Panc1 (cell line): Measurements from ENCODE around the gene SPATA13. TPM values are rescaled to one million over a fixed set of nuclear protein-coding genes. Genes with fewer than 3 reads are reported as not detected.

Experiments used
- ATAC-seq: fragments of 200-7000 bp; cut with Tn5 transposase; 2 replicates; pipeline ENCODE4 v1.9.1; 2020; ENCODE audit warnings: mild to moderate bottlenecking, moderate library complexity
- BruUV-seq: library from RNA; stranded (reverse); fragments of 400-500 nt; replicated peaks from 2 replicates; lab custom pipeline; 2021; lab: Mats Ljungman, UMichigan
- CTCF ChIA-PET: fragments of 300-600 bp; sonication (Branson Sonifier 250); formaldehyde crosslinking; loops from one replicate; lab custom pipeline; 2022; ENCODE audit warnings: antibody characterized with exemption; lab: Charles Lee
- POLR2A ChIA-PET: fragments of 300-600 bp; sonication (Branson Sonifier 250); formaldehyde crosslinking; loops from one replicate; lab custom pipeline; 2022; ENCODE audit warnings: antibody characterized with exemption; lab: Charles Lee
- DNase-seq: peaks from one replicate; pipeline ENCODE4 v3.0.0-alpha.2; 2010; ENCODE audit warnings: low read depth, low spot score
- H3K27ac ChIP-seq: 2 replicates; pipeline ENCODE4 v1.5.1; 2011; ENCODE audit warnings: mild to moderate bottlenecking, low read length, inconsistent platforms
- H3K27me3 ChIP-seq: fragments of 200-500 bp; sonication (Bioruptor generic); 2 replicates; pipeline ENCODE4 v1.6.0; 2014; ENCODE audit warnings: low read length, inconsistent platforms; ENCODE audit not compliant: control insufficient read depth, insufficient read depth
- H3K36me3 ChIP-seq: fragments of 200-500 bp; sonication (Bioruptor generic); 2 replicates; pipeline ENCODE4 v1.5.1; 2014; ENCODE audit warnings: inconsistent platforms, mild to moderate bottlenecking, low read length, moderate library complexity; ENCODE audit not compliant: control insufficient read depth, insufficient read depth
- H3K4me1 ChIP-seq: 2 replicates; pipeline ENCODE4 v1.5.1; 2011; ENCODE audit warnings: inconsistent platforms, mild to moderate bottlenecking, low read length, moderate library complexity; ENCODE audit not compliant: control insufficient read depth, insufficient read depth
- H3K4me3 ChIP-seq, 2 experiments: 2 replicates each; pipeline ENCODE4 v1.5.1; 2011 to 2012; ENCODE audit warnings: low read depth in 2 of 2, low read length in 2 of 2, mild to moderate bottlenecking in 2 of 2, inconsistent platforms in 1 of 2, moderate library complexity in 1 of 2
- H3K9me3 ChIP-seq: fragments of 200-500 bp; sonication (Bioruptor generic); 2 replicates; pipeline ENCODE4 v1.5.1; 2014; ENCODE audit warnings: low read depth, mild to moderate bottlenecking, inconsistent platforms, low read length, moderate library complexity; ENCODE audit not compliant: control insufficient read depth, insufficient read depth
- POLR2AphosphoS5 ChIP-seq: IDR thresholded peaks from 2 replicates; pipeline ENCODE4 v1.6.1; 2012; ENCODE audit warnings: mild to moderate bottlenecking, low read depth, low read length, moderate library complexity
- SIN3A ChIP-seq: IDR thresholded peaks from 2 replicates; pipeline ENCODE4 v1.6.1; 2012; ENCODE audit warnings: low read depth, mild to moderate bottlenecking, low read length, moderate library complexity, borderline replicate concordance; ENCODE audit not compliant: insufficient read depth
- TCF7L2 ChIP-seq: IDR thresholded peaks from 2 replicates; pipeline ENCODE4 v1.6.1; 2011; ENCODE audit warnings: mild to moderate bottlenecking, low read depth, low read length, inconsistent platforms
- in situ Hi-C: cut with HindIII; loops from 2 replicates; pipeline ENCODE4 v1.10.0; 2016; ENCODE audit warnings: low sequenced_read_pairs, low pct_unique_long_range_greater_than_20kb
- intact Hi-C: fragments of 100-400 bp; cut with micrococcal nuclease; formaldehyde crosslinking; loops from one replicate; pipeline ENCODE4 v1.10.0; 2022; ENCODE audit not compliant: unreplicated experiment
- total RNA-seq: library from RNA; stranded (reverse); gene quantifications from one replicate; pipeline ENCODE4 v1.2.1, GENCODE V29; 2021; ENCODE audit not compliant: unreplicated experiment
- TF ChIP-seq, protein P1 (sequence below): fragments of 450-650 bp; IDR thresholded peaks from 2 replicates; pipeline ENCODE4 v1.5.1; 2017; ENCODE audit warnings: mild to moderate bottlenecking
- TF ChIP-seq, protein P2 (sequence below), 2 experiments: IDR thresholded peaks; 2 replicates each; pipeline ENCODE4 v1.6.1; 2011 to 2012; ENCODE audit warnings: low read depth in 2 of 2, control low read depth in 1 of 2, low read length in 1 of 2, mild to moderate bottlenecking in 1 of 2, moderate library complexity in 1 of 2; ENCODE audit not compliant: insufficient read depth in 1 of 2

Gene SPATA13
- total RNA-seq, 1 experiment from 2014 or later: 7.9 TPM

- ChIA-PET CTCF (no interaction called here), POLR2A (no interaction called here)
- ATAC-seq (no peak), DNase-seq (no peak)
- Histone ChIP-seq H3K4me1 (no peaks in the 10 kb centered on the region), H3K36me3 (no peaks in the 10 kb centered on the region), H3K27me3 (no peaks in the 10 kb centered on the region), H3K27ac (no peak overlapping the region), H3K9me3 (no peaks in the 10 kb centered on the region), H3K4me3 (no peak overlapping the region)
- in situ Hi-C loops (no loop called here), intact Hi-C loops (no loop called here)
- TF ChIP-seq SIN3A (no peak), POLR2AphosphoS5 (no peak), TCF7L2 (no peak)
- TF ChIP-seq, protein P1, sequence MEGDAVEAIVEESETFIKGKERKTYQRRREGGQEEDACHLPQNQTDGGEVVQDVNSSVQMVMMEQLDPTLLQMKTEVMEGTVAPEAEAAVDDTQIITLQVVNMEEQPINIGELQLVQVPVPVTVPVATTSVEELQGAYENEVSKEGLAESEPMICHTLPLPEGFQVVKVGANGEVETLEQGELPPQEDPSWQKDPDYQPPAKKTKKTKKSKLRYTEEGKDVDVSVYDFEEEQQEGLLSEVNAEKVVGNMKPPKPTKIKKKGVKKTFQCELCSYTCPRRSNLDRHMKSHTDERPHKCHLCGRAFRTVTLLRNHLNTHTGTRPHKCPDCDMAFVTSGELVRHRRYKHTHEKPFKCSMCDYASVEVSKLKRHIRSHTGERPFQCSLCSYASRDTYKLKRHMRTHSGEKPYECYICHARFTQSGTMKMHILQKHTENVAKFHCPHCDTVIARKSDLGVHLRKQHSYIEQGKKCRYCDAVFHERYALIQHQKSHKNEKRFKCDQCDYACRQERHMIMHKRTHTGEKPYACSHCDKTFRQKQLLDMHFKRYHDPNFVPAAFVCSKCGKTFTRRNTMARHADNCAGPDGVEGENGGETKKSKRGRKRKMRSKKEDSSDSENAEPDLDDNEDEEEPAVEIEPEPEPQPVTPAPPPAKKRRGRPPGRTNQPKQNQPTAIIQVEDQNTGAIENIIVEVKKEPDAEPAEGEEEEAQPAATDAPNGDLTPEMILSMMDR: no peak
- TF ChIP-seq, protein P2, sequence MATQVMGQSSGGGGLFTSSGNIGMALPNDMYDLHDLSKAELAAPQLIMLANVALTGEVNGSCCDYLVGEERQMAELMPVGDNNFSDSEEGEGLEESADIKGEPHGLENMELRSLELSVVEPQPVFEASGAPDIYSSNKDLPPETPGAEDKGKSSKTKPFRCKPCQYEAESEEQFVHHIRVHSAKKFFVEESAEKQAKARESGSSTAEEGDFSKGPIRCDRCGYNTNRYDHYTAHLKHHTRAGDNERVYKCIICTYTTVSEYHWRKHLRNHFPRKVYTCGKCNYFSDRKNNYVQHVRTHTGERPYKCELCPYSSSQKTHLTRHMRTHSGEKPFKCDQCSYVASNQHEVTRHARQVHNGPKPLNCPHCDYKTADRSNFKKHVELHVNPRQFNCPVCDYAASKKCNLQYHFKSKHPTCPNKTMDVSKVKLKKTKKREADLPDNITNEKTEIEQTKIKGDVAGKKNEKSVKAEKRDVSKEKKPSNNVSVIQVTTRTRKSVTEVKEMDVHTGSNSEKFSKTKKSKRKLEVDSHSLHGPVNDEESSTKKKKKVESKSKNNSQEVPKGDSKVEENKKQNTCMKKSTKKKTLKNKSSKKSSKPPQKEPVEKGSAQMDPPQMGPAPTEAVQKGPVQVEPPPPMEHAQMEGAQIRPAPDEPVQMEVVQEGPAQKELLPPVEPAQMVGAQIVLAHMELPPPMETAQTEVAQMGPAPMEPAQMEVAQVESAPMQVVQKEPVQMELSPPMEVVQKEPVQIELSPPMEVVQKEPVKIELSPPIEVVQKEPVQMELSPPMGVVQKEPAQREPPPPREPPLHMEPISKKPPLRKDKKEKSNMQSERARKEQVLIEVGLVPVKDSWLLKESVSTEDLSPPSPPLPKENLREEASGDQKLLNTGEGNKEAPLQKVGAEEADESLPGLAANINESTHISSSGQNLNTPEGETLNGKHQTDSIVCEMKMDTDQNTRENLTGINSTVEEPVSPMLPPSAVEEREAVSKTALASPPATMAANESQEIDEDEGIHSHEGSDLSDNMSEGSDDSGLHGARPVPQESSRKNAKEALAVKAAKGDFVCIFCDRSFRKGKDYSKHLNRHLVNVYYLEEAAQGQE (IDR thresholded peaks at IDR 0.05; ENCODE audit: insufficient read depth in 1 of 2, low read depth in 2 of 2, low read length in 1 of 2): no peak
- no TSS peak for BruUV-seq
Measured at GRCh38 chr13:24301434-24301833, 140.9 kb downstream of the SPATA13 start.

- no peak for TF ChIP-seq POLR2AphosphoS5
- TF ChIP-seq, protein P2 (IDR thresholded peaks at IDR 0.05; ENCODE audit: insufficient read depth in 1 of 2, low read depth in 2 of 2, low read length in 1 of 2): no peak
- TF ChIP-seq, protein P1: no peak
- TF ChIP-seq SIN3A: no peak
- no peak for TF ChIP-seq TCF7L2
- Histone ChIP-seq H3K4me3 (no peak overlapping the region), H3K36me3 (no peaks in the 10 kb centered on the region), H3K9me3 (no peaks in the 10 kb centered on the region), H3K27ac (no peak overlapping the region), H3K4me1 (no peaks in the 10 kb centered on the region), H3K27me3 (no peaks in the 10 kb centered on the region)
- DNase-seq (no peak), ATAC-seq (no peak)
- in situ Hi-C loops: no loop called here
- intact Hi-C loops: no loop called here
- CTCF ChIA-PET: interaction anchor here (0.6 kb wide), 1 partner anchor 11 kb away, joined by 4 read pairs; no protein-coding TSS in a partner anchor
- POLR2A ChIA-PET: no interaction called here
- BruUV-seq: no TSS peak
Measured at GRCh38 chr13:24301911-24302310, 141.4 kb downstream of the SPATA13 start.
